ENCODE data around the gene N4BP2. TPM values are rescaled to one million over a fixed set of nuclear protein-coding genes. Genes with fewer than 3 reads are reported as not detected.

Gene N4BP2
- total RNA-seq, 1 donor from 2014 or later: 6.2 TPM

GRCh38 chr4:40112027-40112792 lies 55.6 kb downstream of the N4BP2 start:
- H3K36me3 Mint-ChIP-seq (ENCODE audit: low read depth): peaks cover 20% of the 10 kb centered on the region
- no peaks in the 10 kb centered on the region for H3K27me3 Mint-ChIP-seq
- ChIA-PET POLR2A (no interaction called here), CTCF (interaction anchor here (0.6 kb wide), 1 partner anchor 282 kb away, joined by 5 read pairs; no protein-coding TSS in a partner anchor)
- no peaks in the 10 kb centered on the region for H3K4me1 Mint-ChIP-seq
- no peak for TF ChIP-seq CTCF (IDR thresholded peaks at IDR 0.05)
- ATAC-seq (ENCODE audit: low read depth): no peak
- H3K4me3 Mint-ChIP-seq: no peak overlapping the region
- intact Hi-C loops (cut with micrococcal nuclease): no loop called here
- DNase-seq: no peak
- no peaks in the 10 kb centered on the region for H3K9me3 Mint-ChIP-seq
- H3K27ac Mint-ChIP-seq: no peak overlapping the region

GRCh38 chr4:40114206-40114605 lies 57.6 kb downstream of the N4BP2 start:
- Mint-ChIP-seq H3K27ac (no peak overlapping the region), H3K27me3 (no peaks in the 10 kb centered on the region), H3K4me3 (no peak overlapping the region), H3K9me3 (no peaks in the 10 kb centered on the region), H3K36me3 (ENCODE audit: low read depth) (peaks cover 16% of the 10 kb centered on the region), H3K4me1 (no peaks in the 10 kb centered on the region)
- POLR2A ChIA-PET: no interaction called here
- no peak for TF ChIP-seq CTCF (IDR thresholded peaks at IDR 0.05)
- CTCF ChIA-PET: no interaction called here
- intact Hi-C loops (cut with micrococcal nuclease): no loop called here
- ATAC-seq (ENCODE audit: low read depth) (no peak), DNase-seq (no peak)

GRCh38 chr4:40118861-40119260 lies 62.2 kb downstream of the N4BP2 start:
- Mint-ChIP-seq H3K27ac (no peak overlapping the region), H3K9me3 (no peaks in the 10 kb centered on the region), H3K4me1 (peaks cover 6% of the 10 kb centered on the region), H3K36me3 (ENCODE audit: low read depth) (peaks cover 16% of the 10 kb centered on the region), H3K4me3 (no peak overlapping the region), H3K27me3 (no peaks in the 10 kb centered on the region)
- ATAC-seq (ENCODE audit: low read depth) (no peak), DNase-seq (no peak)
- CTCF ChIA-PET: no interaction called here
- TF ChIP-seq CTCF (IDR thresholded peaks at IDR 0.05): no peak
- intact Hi-C loops (cut with micrococcal nuclease): no loop called here
- POLR2A ChIA-PET: no interaction called here

GRCh38 chr4:40119344-40119743 lies 62.7 kb downstream of the N4BP2 start:
- H3K27ac Mint-ChIP-seq: no peak overlapping the region
- no peak for DNase-seq
- H3K9me3 Mint-ChIP-seq: no peaks in the 10 kb centered on the region
- peaks cover 6% of the 10 kb centered on the region for H3K4me1 Mint-ChIP-seq
- H3K27me3 Mint-ChIP-seq: no peaks in the 10 kb centered on the region
- no peak for ATAC-seq (ENCODE audit: low read depth)
- ChIA-PET CTCF (no interaction called here), POLR2A (no interaction called here)
- H3K36me3 Mint-ChIP-seq (ENCODE audit: low read depth): peaks cover 16% of the 10 kb centered on the region
- no peak overlapping the region for H3K4me3 Mint-ChIP-seq
- TF ChIP-seq CTCF (IDR thresholded peaks at IDR 0.05): no peak
- intact Hi-C loops (cut with micrococcal nuclease): no loop called here

GRCh38 chr4:40121515-40121914 lies 64.9 kb downstream of the N4BP2 start:
- Mint-ChIP-seq H3K4me1 (peaks cover 6% of the 10 kb centered on the region), H3K4me3 (no peak overlapping the region), H3K27ac (no peak overlapping the region), H3K27me3 (no peaks in the 10 kb centered on the region), H3K9me3 (no peaks in the 10 kb centered on the region), H3K36me3 (ENCODE audit: low read depth) (peaks cover 14% of the 10 kb centered on the region)
- POLR2A ChIA-PET: no interaction called here
- DNase-seq: no peak
- intact Hi-C loops (cut with micrococcal nuclease): no loop called here
- CTCF ChIA-PET: interaction anchor here (1.5 kb wide), 1 partner anchor 196 kb away, joined by 4 read pairs; no protein-coding TSS in a partner anchor
- peak; percentile 47 for ATAC-seq (ENCODE audit: low read depth)
- no peak for TF ChIP-seq CTCF (IDR thresholded peaks at IDR 0.05)
